HuH-7 (cell line): ENCODE measurements around the gene MOV10L1.

ENCODE experiments used
- DNase-seq: peaks from one replicate; pipeline ENCODE4 v3.0.0; 2011; ENCODE audit warnings: low spot score

The MOV10L1 gene

GRCh38 chr22:50205781-50206569, 116.2 kb downstream of the MOV10L1 start:
- DNase-seq, result no peak

- DNase-seq, result peak; percentile 90
Measured at GRCh38 chr22:50206599-50206998, 116.8 kb downstream of the MOV10L1 start.

- no peak for DNase-seq
Measured at GRCh38 chr22:50207383-50208140, 117.8 kb downstream of the MOV10L1 start.

GRCh38 chr22:50208430-50208938, 118.7 kb downstream of the MOV10L1 start:
- no peak for DNase-seq

GRCh38 chr22:50208939-50209892, 119.4 kb downstream of the MOV10L1 start:
- DNase-seq, result no peak

GRCh38 chr22:50209893-50210292, 120.1 kb downstream of the MOV10L1 start:
- DNase-seq, result peak; percentile 95

GRCh38 chr22:50210378-50211139, 120.8 kb downstream of the MOV10L1 start:
- DNase-seq, result no peak

GRCh38 chr22:50211147-50211546, 121.3 kb downstream of the MOV10L1 start:
- no peak for DNase-seq
